MM.1S (cell line): Measurements from ENCODE around the gene SNRNP70.

Source experiments
- CTCF ChIP-seq: fragments of 300-600 bp; sonication (generic); IDR thresholded peaks from 2 replicates; pipeline ENCODE4 v1.5.1; 2016; ENCODE audit warnings: antibody characterized with exemption, low read length, mixed read lengths
- EZH2 ChIP-seq: fragments of 300-600 bp; sonication (generic); optimal IDR thresholded peaks from 2 replicates; pipeline ENCODE3; 2017; ENCODE audit warnings: low read depth, mild to moderate bottlenecking, antibody characterized with exemption, low read length, mixed read lengths
- EZH2phosphoT487 ChIP-seq: fragments of 300-600 bp; sonication (generic); IDR thresholded peaks from 2 replicates; pipeline ENCODE4 v1.6.1; 2018; ENCODE audit warnings: antibody characterized with exemption, low read length

- no peak for TF ChIP-seq CTCF
- no peak for TF ChIP-seq EZH2
- no peak for TF ChIP-seq EZH2phosphoT487
Observed at GRCh38 chr19:49157445-49158224, 72.4 kb downstream of the SNRNP70 start, which contains the start of gene TRPM4.
